Hepatocyte (in vitro differentiated cells): ENCODE measurements around the gene EFNA2. TPM values are rescaled to one million over a fixed set of nuclear protein-coding genes. Genes with fewer than 3 reads are reported as not detected.

ENCODE experiments used
- DNase-seq: peaks from one replicate; pipeline ENCODE4 v3.0.0-alpha.2; 2016; ENCODE audit warnings: low spot score
- H2AFZ ChIP-seq: fragments of 200-600 bp; sonication (generic); 2 replicates; pipeline ENCODE4 v1.6.0; 2016; ENCODE audit warnings: antibody characterized with exemption, mild to moderate bottlenecking
- H3K27ac ChIP-seq: fragments of 200-600 bp; sonication (generic); 2 replicates; pipeline ENCODE4 v1.5.1; 2016; ENCODE audit warnings: mild to moderate bottlenecking
- H3K27me3 ChIP-seq: fragments of 200-600 bp; sonication (generic); 2 replicates; pipeline ENCODE4 v1.6.1; 2016
- H3K36me3 ChIP-seq: fragments of 200-600 bp; sonication (generic); replicated peaks from 2 replicates; pipeline ENCODE4 v1.5.1; 2016; ENCODE audit warnings: low read depth; ENCODE audit not compliant: insufficient read depth
- H3K4me1 ChIP-seq: fragments of 200-600 bp; sonication (generic); 2 replicates; pipeline ENCODE4 v1.5.1; 2016; ENCODE audit warnings: mild to moderate bottlenecking, moderate library complexity; ENCODE audit not compliant: insufficient read depth
- H3K4me2 ChIP-seq: fragments of 200-600 bp; sonication (generic); 2 replicates; pipeline ENCODE4 v1.6.0; 2016
- H3K4me3 ChIP-seq: fragments of 200-600 bp; sonication (generic); 2 replicates; pipeline ENCODE4 v1.5.1; 2016; ENCODE audit warnings: mild to moderate bottlenecking
- H3K79me2 ChIP-seq: fragments of 200-600 bp; sonication (generic); 2 replicates; pipeline ENCODE4 v1.6.0; 2017; ENCODE audit warnings: mild to moderate bottlenecking
- H3K9me2 ChIP-seq: fragments of 200-600 bp; sonication (generic); replicated peaks from 2 replicates; pipeline ENCODE4 v1.6.0; 2017; ENCODE audit warnings: mild to moderate bottlenecking; ENCODE audit not compliant: insufficient read depth
- H3K9me3 ChIP-seq: fragments of 200-600 bp; sonication (generic); 2 replicates; pipeline ENCODE4 v1.5.1; 2016; ENCODE audit warnings: low read depth, mild to moderate bottlenecking
- H4K20me1 ChIP-seq: fragments of 200-600 bp; sonication (generic); 2 replicates; pipeline ENCODE4 v1.6.0; 2016; ENCODE audit warnings: mild to moderate bottlenecking; ENCODE audit not compliant: insufficient read depth, poor library complexity, severe bottlenecking
- CTCF ChIP-seq: fragments of 200-600 bp; sonication (generic); IDR thresholded peaks from 2 replicates; pipeline ENCODE4 v1.5.1; 2016; ENCODE audit warnings: antibody characterized with exemption, mild to moderate bottlenecking; ENCODE audit not compliant: poor library complexity
- EZH2 ChIP-seq: fragments of 200-600 bp; sonication (generic); IDR thresholded peaks from 2 replicates; pipeline ENCODE4 v1.6.1; 2016; ENCODE audit warnings: antibody characterized with exemption, mild to moderate bottlenecking, borderline replicate concordance
- EZH2phosphoT487 ChIP-seq: fragments of 200-600 bp; sonication (generic); IDR thresholded peaks from one replicate; pipeline ENCODE4 v1.6.1; 2018; ENCODE audit warnings: antibody characterized with exemption, mild to moderate bottlenecking, low read depth, moderate library complexity; ENCODE audit not compliant: unreplicated experiment, severe bottlenecking
- WGBS: methylation state at CpG from one replicate; pipeline ENCODE4 v1.1.6; 2016; ENCODE audit warnings: low lambda C conversion rate; ENCODE audit errors: missing lambda C conversion rate; 5-methylcytosine and 5-hydroxymethylcytosine counted together
- polyA plus RNA-seq: library from polyadenylated mRNA; unstranded; fragments of >200 nt; fragmentation: Nextera tagmentation; extraction: Ambion mirVana; gene quantifications from 2 replicates; pipeline ENCODE4 v1.2.1, GENCODE V29; 2016
- total RNA-seq: library from RNA; depleted of rRNA; stranded (reverse); fragments of >200 nt; gene quantifications from 2 replicates; pipeline ENCODE4 v1.2.3, GENCODE V29; 2014

Gene EFNA2
- total and polyA plus RNA-seq, 2 experiments from 2014 or later = 1.3 to 14.2 TPM

DNA sequence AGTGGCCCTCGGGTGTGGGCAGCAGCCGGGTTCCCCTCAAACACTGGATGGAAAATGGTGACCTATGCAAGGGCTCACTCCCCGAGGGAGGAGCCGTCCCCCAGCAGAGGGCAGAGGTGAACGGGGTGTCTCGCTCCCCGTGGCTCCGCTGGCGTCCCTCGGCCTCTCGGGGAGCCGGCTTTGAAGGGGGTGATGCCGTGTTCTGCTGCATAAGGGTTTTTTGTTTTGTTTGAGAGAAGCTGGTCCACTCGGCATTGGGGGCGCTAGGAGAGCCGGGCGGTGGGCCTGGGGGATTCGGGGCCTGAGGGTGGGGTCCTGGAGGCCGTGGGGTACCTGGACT is 4.0 kb downstream of the EFNA2 start:
- DNase-seq = no peak
- Histone ChIP-seq H3K79me2 (peaks cover 56% of the 10 kb centered on the region), H3K36me3 (no peaks in the 10 kb centered on the region), H3K9me2 (no peaks in the 10 kb centered on the region), H3K27me3 (no peaks in the 10 kb centered on the region), H3K27ac (no peak overlapping the region), H3K4me2 (no peak overlapping the region), H3K9me3 (no peaks in the 10 kb centered on the region), H4K20me1 (no peaks in the 10 kb centered on the region), H3K4me1 (peaks cover 41% of the 10 kb centered on the region), H3K4me3 (no peak overlapping the region), H2AFZ (no peak overlapping the region)
- TF ChIP-seq EZH2phosphoT487 (no peak), CTCF (no peak), EZH2 (no peak)
- WGBS = 91% methylated on average over 17 of the region's 19 CpGs

DNA sequence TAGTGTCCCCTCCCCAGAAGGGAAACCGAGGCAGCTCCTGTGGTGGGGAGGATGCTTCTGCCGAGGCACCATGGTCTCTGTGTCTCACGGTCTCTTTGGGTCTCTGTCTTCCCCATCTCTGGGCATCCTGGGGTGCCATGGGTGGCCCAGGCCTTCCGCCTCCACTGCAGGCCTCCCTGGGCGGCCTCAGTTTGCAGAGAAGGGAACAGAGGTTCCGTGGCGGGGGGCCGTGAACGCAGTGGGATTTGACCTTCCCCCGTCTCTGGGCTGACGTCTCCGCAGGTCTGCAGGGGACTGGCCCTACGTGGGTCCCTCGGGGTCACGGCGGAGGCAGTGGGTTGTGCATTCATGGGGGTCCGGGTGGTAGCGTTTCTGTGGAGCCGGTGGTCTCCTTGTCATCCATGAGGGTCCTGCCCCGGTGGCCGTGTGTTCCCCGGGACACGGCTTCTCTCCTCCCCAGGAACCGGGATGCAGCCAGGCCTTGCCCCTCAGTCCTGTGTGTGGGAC is 4.6 kb downstream of the EFNA2 start:
- 96% methylated on average over 22 of the region's 24 CpGs for WGBS
- Histone ChIP-seq H3K36me3 (no peaks in the 10 kb centered on the region), H4K20me1 (no peaks in the 10 kb centered on the region), H2AFZ (no peak overlapping the region), H3K27ac (peak overlapping the region; percentile 89), H3K79me2 (peaks cover 56% of the 10 kb centered on the region), H3K9me3 (no peaks in the 10 kb centered on the region), H3K27me3 (no peaks in the 10 kb centered on the region), H3K4me1 (peaks cover 35% of the 10 kb centered on the region), H3K4me3 (no peak overlapping the region), H3K9me2 (no peaks in the 10 kb centered on the region), H3K4me2 (peak overlapping the region; percentile 66)
- no peak for TF ChIP-seq CTCF
- no peak for TF ChIP-seq EZH2phosphoT487
- TF ChIP-seq EZH2 = no peak
- DNase-seq = no peak

DNA sequence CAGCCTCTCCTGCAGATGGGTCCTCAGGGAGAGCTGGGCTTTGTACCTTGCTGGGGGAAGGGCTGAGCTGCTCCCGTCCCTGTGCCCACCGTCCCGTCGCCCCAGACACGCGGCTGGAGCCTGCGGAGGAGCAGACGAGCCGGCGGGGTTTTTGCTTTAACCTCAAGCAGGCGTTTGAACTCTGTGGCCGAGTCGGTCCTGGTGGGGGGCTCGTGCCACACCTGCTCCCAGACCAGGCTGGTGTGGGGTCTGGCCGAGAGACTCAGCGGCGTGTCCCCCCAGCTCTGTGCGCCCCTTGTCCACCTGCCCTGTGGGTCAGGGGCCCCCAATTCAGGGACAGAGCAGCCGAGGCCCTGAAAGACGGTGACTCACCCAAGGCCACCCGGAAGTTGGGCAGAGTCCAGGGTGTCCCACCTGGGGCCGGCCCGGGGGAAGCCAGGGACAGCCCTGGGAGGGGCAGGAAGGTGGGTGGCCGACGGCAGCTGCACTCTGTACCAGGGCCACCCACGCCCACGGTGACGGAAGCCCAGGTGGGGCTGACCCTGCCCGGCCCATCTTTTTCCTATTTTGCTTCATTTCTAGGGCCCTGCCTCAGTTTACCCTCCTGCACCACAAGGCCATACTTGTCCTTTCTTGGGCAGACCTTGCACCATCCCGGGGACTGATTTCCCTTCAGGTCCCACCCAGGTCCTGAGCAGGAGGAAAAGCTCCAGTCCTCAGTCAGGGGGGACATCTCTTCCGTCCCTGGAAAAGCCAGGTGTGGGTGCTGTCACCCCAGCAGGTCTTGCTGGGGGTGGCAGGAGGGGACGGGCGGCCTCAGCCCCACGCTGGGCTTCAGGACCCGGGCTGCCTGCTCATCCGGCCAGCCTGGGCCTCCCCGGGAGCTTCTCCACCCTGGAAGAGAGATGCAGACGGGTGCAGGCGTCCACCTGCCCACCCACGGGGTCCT is 5.3 kb downstream of the EFNA2 start:
- peak; percentile 83 for DNase-seq
- TF ChIP-seq EZH2 (no peak), CTCF (no peak), EZH2phosphoT487 (no peak)
- Histone ChIP-seq H3K4me1 (peaks cover 33% of the 10 kb centered on the region), H3K9me3 (no peaks in the 10 kb centered on the region), H3K79me2 (peaks cover 56% of the 10 kb centered on the region), H4K20me1 (no peaks in the 10 kb centered on the region), H3K27ac (peak overlapping the region; percentile 93), H3K36me3 (no peaks in the 10 kb centered on the region), H3K27me3 (no peaks in the 10 kb centered on the region), H3K4me2 (peak overlapping the region; percentile 71), H3K9me2 (no peaks in the 10 kb centered on the region), H2AFZ (no peak overlapping the region), H3K4me3 (no peak overlapping the region)
- WGBS = 81% methylated on average over 38 of the region's 40 CpGs
